Upper lobe of left lung (tissue), 4 donors: ENCODE data around the gene ULBP1.

ENCODE experiments used
- POLR2A ChIP-seq, 4 donors: fragments of 450-650 bp; IDR thresholded peaks; one replicate each; pipeline ENCODE4 v1.5.1; 2016 to 2017; ENCODE audit warnings: antibody characterized with exemption in 4 of 4, mild to moderate bottlenecking in 2 of 4
- TF ChIP-seq, protein P1 (sequence below), 6 experiments: fragments of 450-650 bp in 4 of 6; fragments of 200-600 bp in 2 of 6; sonication (generic) in 2 of 6; IDR thresholded peaks; one replicate each; pipeline ENCODE4 v1.5.1; 2016 to 2019; ENCODE audit warnings: antibody characterized with exemption in 6 of 6

DNA sequence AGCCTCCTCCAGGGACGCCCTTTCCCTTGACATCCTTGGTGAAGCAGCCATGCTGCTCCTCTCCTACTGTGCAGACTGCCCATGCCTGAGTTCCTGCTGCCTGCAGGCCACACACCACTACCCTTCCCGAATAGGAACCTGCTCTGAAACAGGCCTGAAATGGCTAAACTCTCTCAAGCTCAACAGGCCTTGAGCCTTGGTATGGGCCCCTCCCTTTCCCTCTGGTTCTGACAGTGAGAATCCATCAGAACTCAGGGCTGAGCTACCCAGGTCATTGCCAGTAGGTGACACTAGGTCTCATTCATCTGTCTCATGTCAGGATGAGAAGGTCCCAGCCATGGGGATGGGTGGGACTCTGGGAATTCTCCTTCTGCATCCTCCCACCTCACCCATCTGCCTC lies 35.9 kb downstream of the ULBP1 start:
- TF ChIP-seq, protein P1, sequence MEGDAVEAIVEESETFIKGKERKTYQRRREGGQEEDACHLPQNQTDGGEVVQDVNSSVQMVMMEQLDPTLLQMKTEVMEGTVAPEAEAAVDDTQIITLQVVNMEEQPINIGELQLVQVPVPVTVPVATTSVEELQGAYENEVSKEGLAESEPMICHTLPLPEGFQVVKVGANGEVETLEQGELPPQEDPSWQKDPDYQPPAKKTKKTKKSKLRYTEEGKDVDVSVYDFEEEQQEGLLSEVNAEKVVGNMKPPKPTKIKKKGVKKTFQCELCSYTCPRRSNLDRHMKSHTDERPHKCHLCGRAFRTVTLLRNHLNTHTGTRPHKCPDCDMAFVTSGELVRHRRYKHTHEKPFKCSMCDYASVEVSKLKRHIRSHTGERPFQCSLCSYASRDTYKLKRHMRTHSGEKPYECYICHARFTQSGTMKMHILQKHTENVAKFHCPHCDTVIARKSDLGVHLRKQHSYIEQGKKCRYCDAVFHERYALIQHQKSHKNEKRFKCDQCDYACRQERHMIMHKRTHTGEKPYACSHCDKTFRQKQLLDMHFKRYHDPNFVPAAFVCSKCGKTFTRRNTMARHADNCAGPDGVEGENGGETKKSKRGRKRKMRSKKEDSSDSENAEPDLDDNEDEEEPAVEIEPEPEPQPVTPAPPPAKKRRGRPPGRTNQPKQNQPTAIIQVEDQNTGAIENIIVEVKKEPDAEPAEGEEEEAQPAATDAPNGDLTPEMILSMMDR (IDR thresholded peaks at IDR 0.05): no peak
- no peak for TF ChIP-seq POLR2A (IDR thresholded peaks at IDR 0.05)
